ENCODE results near the gene MUC20. TPM values are rescaled to one million over a fixed set of nuclear protein-coding genes. Genes with fewer than 3 reads are reported as not detected.
A peak's percentile ranks its signal among the peaks of the same experiment; 100 is the strongest.
"Not testable (repeated sequence)": the region's sequence is repeated elsewhere in the genome, so short reads cannot be mapped to it uniquely, and the experiment has no call there.

The MUC20 gene
- total and polyA plus RNA-seq, 2 experiments from 2014 or later = 0.29 TPM; not detected in 1

GRCh38 chr3:195746751-195747150 lies 26.0 kb downstream of the MUC20 start (continued):
- TF ChIP-seq, protein P1, sequence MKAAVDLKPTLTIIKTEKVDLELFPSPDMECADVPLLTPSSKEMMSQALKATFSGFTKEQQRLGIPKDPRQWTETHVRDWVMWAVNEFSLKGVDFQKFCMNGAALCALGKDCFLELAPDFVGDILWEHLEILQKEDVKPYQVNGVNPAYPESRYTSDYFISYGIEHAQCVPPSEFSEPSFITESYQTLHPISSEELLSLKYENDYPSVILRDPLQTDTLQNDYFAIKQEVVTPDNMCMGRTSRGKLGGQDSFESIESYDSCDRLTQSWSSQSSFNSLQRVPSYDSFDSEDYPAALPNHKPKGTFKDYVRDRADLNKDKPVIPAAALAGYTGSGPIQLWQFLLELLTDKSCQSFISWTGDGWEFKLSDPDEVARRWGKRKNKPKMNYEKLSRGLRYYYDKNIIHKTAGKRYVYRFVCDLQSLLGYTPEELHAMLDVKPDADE (IDR thresholded peaks at IDR 0.05) = no peak
- TF ChIP-seq REST (IDR thresholded peaks at IDR 0.05; ENCODE audit: unreplicated experiment) = no peak
- TF ChIP-seq, protein P2, sequence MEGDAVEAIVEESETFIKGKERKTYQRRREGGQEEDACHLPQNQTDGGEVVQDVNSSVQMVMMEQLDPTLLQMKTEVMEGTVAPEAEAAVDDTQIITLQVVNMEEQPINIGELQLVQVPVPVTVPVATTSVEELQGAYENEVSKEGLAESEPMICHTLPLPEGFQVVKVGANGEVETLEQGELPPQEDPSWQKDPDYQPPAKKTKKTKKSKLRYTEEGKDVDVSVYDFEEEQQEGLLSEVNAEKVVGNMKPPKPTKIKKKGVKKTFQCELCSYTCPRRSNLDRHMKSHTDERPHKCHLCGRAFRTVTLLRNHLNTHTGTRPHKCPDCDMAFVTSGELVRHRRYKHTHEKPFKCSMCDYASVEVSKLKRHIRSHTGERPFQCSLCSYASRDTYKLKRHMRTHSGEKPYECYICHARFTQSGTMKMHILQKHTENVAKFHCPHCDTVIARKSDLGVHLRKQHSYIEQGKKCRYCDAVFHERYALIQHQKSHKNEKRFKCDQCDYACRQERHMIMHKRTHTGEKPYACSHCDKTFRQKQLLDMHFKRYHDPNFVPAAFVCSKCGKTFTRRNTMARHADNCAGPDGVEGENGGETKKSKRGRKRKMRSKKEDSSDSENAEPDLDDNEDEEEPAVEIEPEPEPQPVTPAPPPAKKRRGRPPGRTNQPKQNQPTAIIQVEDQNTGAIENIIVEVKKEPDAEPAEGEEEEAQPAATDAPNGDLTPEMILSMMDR (conservative IDR thresholded peaks at IDR 0.05; ENCODE audit: low read depth in 2 of 2) = no peak
- no peak for TF ChIP-seq ZNF114 (CRISPR knock-in tag; IDR thresholded peaks at IDR 0.05)
- TF ChIP-seq ZNF331 (CRISPR knock-in tag; IDR thresholded peaks at IDR 0.05; ENCODE audit: low read depth) = no peak
- TF ChIP-seq EZH2phosphoT487 (IDR thresholded peaks at IDR 0.05; ENCODE audit: unreplicated experiment) = no peak
- TF ChIP-seq EZH2 (IDR thresholded peaks at IDR 0.05; ENCODE audit: low read depth, unreplicated experiment) = no peak
- TF ChIP-seq POLR2AphosphoS5 (IDR thresholded peaks at IDR 0.05; ENCODE audit: low read depth) = no peak

GRCh38 chr3:195748661-195749060 lies 27.9 kb downstream of the MUC20 start:
- peaks cover 26% of the 10 kb centered on the region for H3K27me3 Mint-ChIP-seq (ENCODE audit: insufficient read depth, low read depth, poor library complexity)
- 0 out of 3 replicates have a peak overlapping the region, but pooled peaks have one; percentile 24 for H3K4me3 Mint-ChIP-seq
- no peaks in the 10 kb centered on the region for H3K36me3 ChIP-seq (ENCODE audit: insufficient read depth)
- TF ChIP-seq STAT1 (IDR thresholded peaks at IDR 0.05; ENCODE audit: unreplicated experiment) (no peak), JUNB (IDR thresholded peaks at IDR 0.05; ENCODE audit: unreplicated experiment) (no peak), REST (IDR thresholded peaks at IDR 0.05; ENCODE audit: unreplicated experiment) (no peak), CREB1 (CRISPR knock-in tag; IDR thresholded peaks at IDR 0.05; ENCODE audit: low read depth) (no peak)
- TF ChIP-seq, protein P1 (IDR thresholded peaks at IDR 0.05) = no peak
- H3K27me3 ChIP-seq (ENCODE audit: insufficient read depth) = peaks cover 13% of the 10 kb centered on the region
- no peaks in the 10 kb centered on the region for H4K20me1 ChIP-seq (replicated peaks; ENCODE audit: insufficient read depth)
- peaks cover 3% of the 10 kb centered on the region; the same call in 2 of the 3 replicates for H3K36me3 Mint-ChIP-seq (ENCODE audit: low read depth)
- no peak for ATAC-seq
- no peaks in the 10 kb centered on the region for H3K79me2 ChIP-seq (replicated peaks; ENCODE audit: insufficient read depth)
- H3K4me1 ChIP-seq (ENCODE audit: insufficient read depth) = no peaks in the 10 kb centered on the region
- peaks cover 8% of the 10 kb centered on the region for H3K9me3 Mint-ChIP-seq
- no peak overlapping the region for H3K27ac ChIP-seq (ENCODE audit: low read depth)
- H3K4me2 ChIP-seq = no peak overlapping the region
- H3K4me1 Mint-ChIP-seq = no peaks in the 10 kb centered on the region
- no peak for DNase-seq (ENCODE audit: low spot score)
- no peak overlapping the region for H2AFZ ChIP-seq
- no peak overlapping the region for H3K4me3 ChIP-seq
- no peaks in the 10 kb centered on the region for H3F3A ChIP-seq (replicated peaks; ENCODE audit: low read depth)
- no peaks in the 10 kb centered on the region for H3K9me2 ChIP-seq (ENCODE audit: insufficient read depth)
- H3K27ac Mint-ChIP-seq = no peak overlapping the region

GRCh38 chr3:195749101-195749500 lies 28.3 kb downstream of the MUC20 start:
- H3K79me2 ChIP-seq (replicated peaks; ENCODE audit: insufficient read depth); ATAC-seq; H4K20me1 ChIP-seq (replicated peaks; ENCODE audit: insufficient read depth); H3K4me3 ChIP-seq; H3K36me3 Mint-ChIP-seq (ENCODE audit: low read depth); H2AFZ ChIP-seq; H3K4me2 ChIP-seq; H3K4me1 Mint-ChIP-seq; H3K27ac ChIP-seq (ENCODE audit: low read depth); H3K36me3 ChIP-seq (ENCODE audit: insufficient read depth); H3K4me3 Mint-ChIP-seq; DNase-seq (ENCODE audit: low spot score); H3K9me3 Mint-ChIP-seq; H3K4me1 ChIP-seq (ENCODE audit: insufficient read depth); H3F3A ChIP-seq (replicated peaks; ENCODE audit: low read depth); H3K9me2 ChIP-seq (ENCODE audit: insufficient read depth); H3K27ac Mint-ChIP-seq: not testable (repeated sequence)
- peaks cover 26% of the 10 kb centered on the region for H3K27me3 Mint-ChIP-seq (ENCODE audit: insufficient read depth, low read depth, poor library complexity)
- H3K27me3 ChIP-seq (ENCODE audit: insufficient read depth) = peaks cover 13% of the 10 kb centered on the region
